Endothelial cell of umbilical vein (primary cell): ENCODE data around the gene GRPR. TPM values are rescaled to one million over a fixed set of nuclear protein-coding genes. Genes with fewer than 3 reads are reported as not detected.

Experiments
- BruUV-seq: library from RNA; stranded (reverse); fragments of 400-500 nt; replicated peaks from 2 replicates; lab custom pipeline; 2021; lab: Mats Ljungman, UMichigan
- CTCF ChIA-PET: fragments of 300-600, 350-600 bp; sonication (Branson Sonifier 250); formaldehyde crosslinking; loops from one replicate; lab custom pipeline; 2021; ENCODE audit warnings: antibody characterized with exemption, inconsistent platforms; lab: Charles Lee
- POLR2A ChIA-PET: fragments of 300-600, 350-600 bp; sonication (Branson Sonifier 250); formaldehyde crosslinking; loops from one replicate; lab custom pipeline; 2021; ENCODE audit warnings: antibody characterized with exemption, inconsistent platforms; lab: Charles Lee
- DNase-seq: peaks from one replicate; pipeline ENCODE4 v3.0.0-alpha.2; 2011; ENCODE audit warnings: low read depth, low spot score
- FAIRE-seq: peaks from 2 replicates; lab custom pipeline; 2011; peaks lifted over from hg19 to GRCh38; lab: Jason Lieb, UNC
- H2AFZ ChIP-seq: 2 replicates; pipeline ENCODE4 v1.6.0; 2012; ENCODE audit warnings: low read depth, low read length, control low read depth, inconsistent platforms
- H3K27ac ChIP-seq: 2 replicates; pipeline ENCODE4 v1.5.1; 2011; ENCODE audit warnings: low read depth, mild to moderate bottlenecking, control low read depth, low read length, moderate library complexity; ENCODE audit not compliant: insufficient read depth
- H3K27me3 ChIP-seq, 2 experiments: 2 replicates each; pipeline versions ENCODE4 v1.6.0 to v1.6.1; 2011; ENCODE audit warnings: low read length in 2 of 2, mixed read lengths in 1 of 2; ENCODE audit not compliant: control insufficient read depth in 2 of 2, insufficient read depth in 2 of 2
- H3K36me3 ChIP-seq, 2 experiments: 2 replicates in 1 of 2; 3 replicates in 1 of 2; pipeline ENCODE4 v1.5.1; 2011; ENCODE audit warnings: low read length in 2 of 2, mild to moderate bottlenecking in 1 of 2, moderate library complexity in 1 of 2; ENCODE audit not compliant: control insufficient read depth in 2 of 2, insufficient read depth in 2 of 2; ENCODE audit errors: extremely low read depth in 1 of 2
- H3K4me1 ChIP-seq: 3 replicates; pipeline ENCODE4 v1.5.1; 2011; ENCODE audit warnings: mild to moderate bottlenecking, low read length; ENCODE audit not compliant: control insufficient read depth, insufficient read depth; ENCODE audit errors: extremely low read depth
- H3K4me2 ChIP-seq: 2 replicates; pipeline ENCODE4 v1.6.1; 2011; ENCODE audit warnings: low read length, control low read depth, mixed read lengths; ENCODE audit not compliant: insufficient read depth
- H3K4me3 ChIP-seq, 3 experiments: fragments of 200-600 bp in 1 of 3; sonication (generic), shearing (Covaris generic) in 1 of 3; replicated peaks in 1 of 3; 2 replicates each; pipeline ENCODE4 v1.5.1; 2011 to 2016; ENCODE audit warnings: control low read depth in 3 of 3, low read length in 3 of 3, mild to moderate bottlenecking in 2 of 3, inconsistent platforms in 1 of 3, low read depth in 1 of 3, moderate library complexity in 1 of 3; ENCODE audit not compliant: insufficient read depth in 1 of 3
- H3K79me2 ChIP-seq: 2 replicates; pipeline ENCODE4 v1.6.0; 2012; ENCODE audit warnings: low read length, inconsistent platforms; ENCODE audit not compliant: control insufficient read depth, insufficient read depth
- H3K9ac ChIP-seq: replicated peaks from 2 replicates; pipeline ENCODE3; 2011; ENCODE audit warnings: low read length, control low read depth; ENCODE audit not compliant: insufficient read depth; ENCODE audit errors: extremely low read depth
- H3K9me1 ChIP-seq: replicated peaks from 3 replicates; pipeline ENCODE4 v1.6.0; 2011; ENCODE audit warnings: mild to moderate bottlenecking, low read length; ENCODE audit not compliant: control insufficient read depth, insufficient read depth; ENCODE audit errors: extremely low read depth
- H3K9me3 ChIP-seq: replicated peaks from 2 replicates; pipeline ENCODE4 v1.5.1; 2012; ENCODE audit warnings: low read length, inconsistent platforms; ENCODE audit not compliant: control insufficient read depth, insufficient read depth
- H4K20me1 ChIP-seq: replicated peaks from 2 replicates; pipeline ENCODE3; 2011; ENCODE audit warnings: mild to moderate bottlenecking, low read length; ENCODE audit not compliant: control insufficient read depth, insufficient read depth; ENCODE audit errors: extremely low read depth
- CTCF ChIP-seq, 2 donors: IDR thresholded peaks; 1 replicate in 1 of 2; 2 replicates in 1 of 2; pipeline ENCODE4 v1.5.1; 2011; ENCODE audit warnings: low read length in 2 of 2, mild to moderate bottlenecking in 2 of 2, moderate library complexity in 2 of 2, control low read depth in 1 of 2, inconsistent platforms in 1 of 2, low read depth in 1 of 2; ENCODE audit not compliant: insufficient read depth in 1 of 2; ENCODE audit errors: extremely low read depth in 1 of 2
- EZH2 ChIP-seq: IDR thresholded peaks from 2 replicates; pipeline ENCODE4 v1.6.1; 2012; ENCODE audit warnings: borderline replicate concordance, low read depth, mild to moderate bottlenecking, moderate library complexity, low read length, inconsistent platforms; ENCODE audit not compliant: severe bottlenecking
- FOS ChIP-seq: IDR thresholded peaks from 2 replicates; pipeline ENCODE4 v1.6.1; 2011; ENCODE audit warnings: mild to moderate bottlenecking, low read length, moderate library complexity, borderline replicate concordance; ENCODE audit not compliant: insufficient read depth
- GATA2 ChIP-seq: IDR thresholded peaks from 2 replicates; pipeline ENCODE4 v1.7.0; 2011; ENCODE audit warnings: low read depth, mild to moderate bottlenecking, moderate library complexity, mixed read lengths, low read length; ENCODE audit not compliant: insufficient read length, insufficient read depth
- JUN ChIP-seq: IDR thresholded peaks from 2 replicates; pipeline ENCODE4 v1.6.1; 2011; ENCODE audit warnings: borderline replicate concordance, low read depth; ENCODE audit not compliant: insufficient read length, insufficient read depth
- MAX ChIP-seq: IDR thresholded peaks from 2 replicates; pipeline ENCODE4 v1.6.1; 2011; ENCODE audit not compliant: insufficient read depth, insufficient read length
- MYC ChIP-seq: IDR thresholded peaks from one replicate; pipeline ENCODE4 v1.6.1; 2011; ENCODE audit warnings: mild to moderate bottlenecking, low read depth, low read length
- POLR2A ChIP-seq: IDR thresholded peaks from 2 replicates; pipeline ENCODE4 v1.6.1; 2012; ENCODE audit warnings: low read depth, mild to moderate bottlenecking, control low read depth, low read length
- POLR2AphosphoS5 ChIP-seq: IDR thresholded peaks from 2 replicates; pipeline ENCODE4 v1.6.1; 2012; ENCODE audit warnings: low read depth, mild to moderate bottlenecking, control low read depth, low read length, moderate library complexity; ENCODE audit not compliant: insufficient read depth
- dilution Hi-C: fragments of 300-500 bp; cut with MboI; formaldehyde crosslinking; loops from one replicate; pipeline ENCODE4 v1.15.0; 2019; ENCODE audit warnings: low sequenced_read_pairs; ENCODE audit not compliant: extremely low pct_ligation_motif_present
- intact Hi-C: fragments of 100-400 bp; cut with micrococcal nuclease; formaldehyde crosslinking; loops from one replicate; pipeline ENCODE4 v1.10.0; 2022
- polyA plus RNA-seq, 4 experiments: library from polyadenylated mRNA; depleted of rRNA in 3 of 4; stranded (reverse) in 3 of 4; unstranded in 1 of 4; fragments of >200 nt; gene quantifications; 2 replicates each; pipeline versions ENCODE4 v1.2.1 to v1.2.3, GENCODE V29; 2011 to 2012; ENCODE audit warnings: missing spikeins in 1 of 4
- total RNA-seq: library from RNA; stranded (reverse); gene quantifications from 2 replicates; pipeline ENCODE4 v1.2.3, GENCODE V29; 2021

Gene GRPR
- total and polyA plus RNA-seq, 2 donors (not counting 3 experiments of a cell fraction or from before 2014, with no cell fraction given), result 0.11 TPM; not detected in 1

GRCh38 chrX:16125520-16126149 is 2.3 kb downstream of the GRPR start:
- dilution Hi-C loops, result no loop called here
- Histone ChIP-seq H4K20me1 (no peaks in the 10 kb centered on the region), H3K9me1 (no peaks in the 10 kb centered on the region), H2AFZ (no peak overlapping the region), H3K9me3 (no peaks in the 10 kb centered on the region), H3K27ac (no peak overlapping the region), H3K27me3 (peaks cover 0 to 1% of the 10 kb centered on the region in 2 experiments), H3K79me2 (no peaks in the 10 kb centered on the region), H3K4me1 (no peaks in the 10 kb centered on the region), H3K36me3 (no peaks in the 10 kb centered on the region), H3K4me2 (no peak overlapping the region), H3K4me3 (no peak overlapping the region), H3K9ac (no peak overlapping the region)
- ChIA-PET CTCF (interaction anchor here (1.4 to 1.7 kb wide), 2 partner anchors 13 to 86 kb away, joined by 3 to 4 read pairs; no protein-coding TSS in a partner anchor), POLR2A (no interaction called here)
- no peak for FAIRE-seq
- DNase-seq, result no peak
- BruUV-seq, result no TSS peak
- TF ChIP-seq POLR2AphosphoS5, result no peak
- TF ChIP-seq GATA2, result no peak
- no peak for TF ChIP-seq MYC
- no peak for TF ChIP-seq MAX
- TF ChIP-seq FOS, result no peak
- no peak for TF ChIP-seq EZH2
- no peak for TF ChIP-seq CTCF (IDR thresholded peaks at IDR 0.05; ENCODE audit: extremely low read depth in 1 of 2, insufficient read depth in 1 of 2, low read depth in 1 of 2, low read length in 2 of 2)
- no peak for TF ChIP-seq JUN
- no peak for TF ChIP-seq POLR2A
- intact Hi-C loops, result loop anchor here (10.0 kb wide), 1 partner anchor 319 kb away; no protein-coding TSS in a partner anchor
